NCI-H226 (cell line): Measurements from ENCODE around the gene F8.

Source experiments
- DNase-seq: peaks from one replicate; pipeline ENCODE4 v3.0.0-alpha.2; 2015

The F8 gene

DNA sequence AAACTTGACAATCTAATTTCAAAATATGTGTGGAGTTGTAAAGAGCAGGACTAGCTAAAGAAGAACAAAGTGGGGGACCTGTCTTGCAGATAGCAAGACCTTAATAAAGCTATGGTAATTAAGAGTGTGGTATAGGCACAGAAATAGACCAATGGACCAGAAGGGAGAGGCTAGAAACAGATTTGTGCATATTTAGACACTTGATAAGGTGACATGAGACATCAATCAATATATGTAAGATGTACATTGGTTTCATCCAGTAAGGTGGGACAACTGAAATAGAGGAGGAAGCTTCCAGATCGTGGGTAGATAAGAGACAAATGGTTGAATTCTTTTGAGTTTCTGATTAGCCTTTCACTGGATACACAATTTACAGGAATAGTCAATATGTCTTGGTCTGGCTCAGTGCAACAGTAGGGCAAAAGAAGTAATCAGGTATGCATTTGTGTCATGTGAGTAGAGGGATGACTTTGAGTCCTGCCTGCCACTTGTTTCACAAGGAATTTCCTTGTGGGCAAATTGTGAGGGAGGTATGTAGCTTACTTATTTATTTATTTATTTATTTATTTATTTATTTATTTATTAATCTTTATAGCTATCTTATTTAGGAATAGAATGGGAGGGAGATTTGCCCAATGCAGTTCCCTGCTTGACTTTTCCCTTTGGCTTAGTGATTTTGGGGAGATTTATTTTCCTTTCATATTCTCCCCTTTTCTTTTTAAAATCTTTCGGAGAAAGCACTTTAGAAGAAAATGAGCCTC lies 210.0 kb downstream of the F8 start:
- no peak for DNase-seq

DNA sequence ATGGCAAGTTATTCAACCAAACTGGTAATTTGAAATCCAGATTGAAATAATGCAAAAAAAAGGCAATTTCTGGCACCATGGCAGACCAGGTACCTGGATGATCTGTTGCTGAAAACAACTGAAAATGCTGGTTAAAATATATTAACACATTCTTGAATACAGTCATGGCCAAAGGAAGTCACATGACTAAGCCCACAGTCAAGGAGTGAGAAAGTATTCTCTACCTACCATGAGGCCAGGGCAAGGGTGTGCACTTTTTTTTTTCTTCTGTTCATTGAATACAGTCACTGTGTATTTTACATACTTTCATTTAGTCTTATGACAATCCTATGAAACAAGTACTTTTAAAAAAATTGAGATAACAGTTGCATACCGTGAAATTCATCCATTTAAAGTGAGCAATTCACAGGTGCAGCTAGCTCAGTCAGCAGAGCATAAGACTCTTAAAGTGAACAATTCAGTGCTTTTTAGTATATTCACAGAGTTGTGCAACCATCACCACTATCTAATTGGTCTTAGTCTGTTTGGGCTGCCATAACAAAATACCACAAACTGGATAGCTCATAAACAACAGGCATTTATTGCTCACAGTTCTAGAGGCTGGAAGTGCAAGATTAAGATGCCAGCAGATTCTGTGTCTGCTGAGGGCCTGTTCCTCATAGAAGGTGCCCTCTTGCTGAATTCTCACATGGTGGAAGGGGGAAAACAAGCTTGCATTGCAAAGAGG lies 212.4 kb downstream of the F8 start:
- peak; percentile 16 for DNase-seq

DNA sequence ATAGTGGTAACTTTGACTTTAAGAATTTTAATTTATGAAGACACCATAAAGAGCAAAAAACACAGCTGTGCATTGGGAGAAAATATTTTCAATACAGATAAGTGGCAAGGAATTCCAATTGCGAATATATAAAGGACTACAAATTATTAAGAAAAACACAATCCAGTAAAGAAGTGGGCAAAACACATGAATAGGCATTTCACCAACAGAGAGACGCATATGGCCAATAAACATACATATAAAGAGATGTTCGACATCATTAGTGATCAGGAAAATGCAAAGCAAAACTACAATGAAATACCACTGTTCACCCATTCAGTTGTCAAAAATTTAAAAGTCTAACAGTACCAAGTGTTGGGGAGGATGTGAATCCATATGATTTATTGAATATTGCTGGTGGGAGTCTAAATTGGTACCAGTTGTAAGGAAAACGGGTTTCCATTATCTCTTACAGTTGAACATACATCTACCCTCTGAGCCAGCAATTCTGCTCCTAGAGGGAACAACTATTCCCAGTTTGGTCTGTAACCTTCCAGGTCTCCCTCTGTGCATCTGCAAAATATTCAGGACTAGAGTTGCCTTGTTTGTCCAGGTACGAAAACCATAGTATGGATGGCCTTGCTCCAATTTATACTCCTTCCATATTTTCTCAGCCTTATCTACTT lies 215.6 kb downstream of the F8 start:
- DNase-seq = no peak

DNA sequence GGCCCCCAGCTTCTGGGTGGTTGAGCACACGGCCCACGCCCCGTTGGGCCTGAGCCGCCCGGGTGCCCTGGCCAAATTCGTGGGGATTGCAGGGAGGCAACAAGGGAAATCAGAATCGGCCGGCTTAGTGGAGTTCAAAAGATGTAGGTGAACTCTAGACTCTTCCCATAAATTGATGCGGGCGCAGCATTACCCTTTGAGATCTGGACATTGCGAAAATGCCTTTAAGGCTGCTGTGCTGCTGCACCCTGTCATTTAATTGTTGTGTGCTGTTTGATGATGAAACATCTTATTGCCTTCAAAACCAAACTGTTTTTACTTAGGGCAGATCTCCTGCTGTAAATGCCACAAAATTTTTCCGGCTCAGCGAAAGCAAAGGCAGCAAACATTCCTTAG lies 216.8 kb downstream of the F8 start:
- DNase-seq = no peak

DNA sequence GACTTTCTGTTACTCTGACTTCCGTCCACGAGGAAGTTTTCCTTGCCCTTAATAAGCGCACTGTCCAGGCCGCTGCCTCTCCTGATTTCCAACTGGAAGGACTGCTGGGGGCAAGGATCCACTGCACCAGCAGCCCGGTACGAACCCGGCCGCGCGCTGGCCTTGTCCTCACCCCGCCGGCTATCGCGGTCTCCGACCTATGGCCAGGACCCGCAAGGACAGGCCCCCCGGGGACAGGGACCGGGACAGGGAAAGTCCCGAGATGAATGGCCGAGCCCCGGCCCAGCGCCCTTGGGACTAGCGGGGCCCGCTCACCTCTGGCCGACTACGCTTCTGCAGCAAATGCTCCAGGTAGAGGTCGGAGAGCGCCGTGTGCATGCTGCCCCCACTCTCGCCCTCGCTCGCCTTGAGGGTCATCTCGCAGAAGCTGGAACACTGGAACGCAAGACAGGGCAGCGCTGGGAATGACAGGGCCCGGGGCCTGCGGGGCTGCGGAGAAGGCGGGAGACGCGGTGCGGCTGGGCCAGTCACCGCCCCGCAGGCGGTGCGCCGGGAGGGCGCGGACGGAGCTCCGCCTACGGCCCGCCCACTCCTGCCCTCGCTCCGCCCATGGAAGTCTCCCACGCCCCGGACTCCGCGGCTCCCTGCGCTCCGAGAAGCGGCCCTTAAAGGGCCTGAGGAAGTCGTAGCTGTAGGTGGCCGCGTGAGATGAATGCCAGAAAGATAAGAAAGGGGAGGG lies 217.4 kb downstream of the F8 start, which contains the start of gene MPP1:
Gene MPP1, minus strand, starts transcription at position 529 of the 739 bp plus-strand sequence. Its CDS starts 112 bp downstream, at position 417.
- DNase-seq = peak; percentile 51

DNA sequence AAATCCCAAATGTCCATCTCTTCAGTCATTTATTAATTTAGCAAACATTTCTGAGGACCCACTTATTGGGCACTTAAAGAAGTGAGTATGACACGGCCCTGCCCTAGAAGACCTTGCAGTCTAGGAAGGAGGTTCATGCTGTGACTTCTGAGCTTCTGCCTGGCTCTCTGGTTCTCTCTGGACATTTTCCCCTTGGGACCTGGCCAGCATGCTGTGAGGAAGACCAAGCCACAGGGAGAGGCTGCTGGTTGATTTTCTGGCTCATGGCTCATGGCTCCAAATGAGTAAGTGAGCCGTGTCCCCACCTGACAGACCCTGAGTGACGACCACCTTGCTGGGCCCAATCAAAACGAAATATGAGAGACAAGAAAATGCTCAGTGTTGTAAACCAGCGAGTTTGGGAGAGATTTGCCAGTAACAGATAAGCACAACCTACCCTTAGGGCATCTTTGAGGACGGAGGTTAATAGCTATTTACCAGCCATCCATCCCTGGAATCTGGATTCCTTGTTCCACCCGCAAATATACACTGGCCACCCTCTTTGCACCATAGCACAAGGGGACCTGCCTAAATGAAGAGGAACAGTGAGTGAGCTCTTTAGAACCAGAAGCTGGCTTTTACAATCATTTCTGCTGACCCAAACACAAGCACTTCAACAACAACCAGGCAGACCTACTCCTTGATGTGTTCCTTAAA lies 218.1 kb downstream of the F8 start:
- DNase-seq = no peak

DNA sequence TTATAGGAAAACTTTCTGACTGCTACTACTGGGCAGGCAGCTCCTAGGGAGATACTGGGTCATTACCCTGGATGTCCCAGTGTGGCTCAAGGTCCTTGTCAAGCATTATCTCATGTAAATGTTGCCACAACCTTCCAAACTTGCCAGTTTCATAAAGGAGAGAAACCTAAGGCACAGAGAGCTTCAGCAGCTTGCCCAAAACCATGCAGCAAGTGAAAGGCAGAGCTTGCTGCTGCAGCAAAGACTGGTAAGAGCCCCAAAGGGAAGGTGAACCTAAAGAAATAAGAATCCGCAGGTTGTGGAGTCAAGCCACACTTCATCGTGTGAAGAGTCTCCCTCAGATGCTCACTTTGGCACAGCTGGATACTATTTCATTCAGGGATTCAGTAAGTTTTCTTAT lies 219.6 kb downstream of the F8 start:
- DNase-seq = no peak

DNA sequence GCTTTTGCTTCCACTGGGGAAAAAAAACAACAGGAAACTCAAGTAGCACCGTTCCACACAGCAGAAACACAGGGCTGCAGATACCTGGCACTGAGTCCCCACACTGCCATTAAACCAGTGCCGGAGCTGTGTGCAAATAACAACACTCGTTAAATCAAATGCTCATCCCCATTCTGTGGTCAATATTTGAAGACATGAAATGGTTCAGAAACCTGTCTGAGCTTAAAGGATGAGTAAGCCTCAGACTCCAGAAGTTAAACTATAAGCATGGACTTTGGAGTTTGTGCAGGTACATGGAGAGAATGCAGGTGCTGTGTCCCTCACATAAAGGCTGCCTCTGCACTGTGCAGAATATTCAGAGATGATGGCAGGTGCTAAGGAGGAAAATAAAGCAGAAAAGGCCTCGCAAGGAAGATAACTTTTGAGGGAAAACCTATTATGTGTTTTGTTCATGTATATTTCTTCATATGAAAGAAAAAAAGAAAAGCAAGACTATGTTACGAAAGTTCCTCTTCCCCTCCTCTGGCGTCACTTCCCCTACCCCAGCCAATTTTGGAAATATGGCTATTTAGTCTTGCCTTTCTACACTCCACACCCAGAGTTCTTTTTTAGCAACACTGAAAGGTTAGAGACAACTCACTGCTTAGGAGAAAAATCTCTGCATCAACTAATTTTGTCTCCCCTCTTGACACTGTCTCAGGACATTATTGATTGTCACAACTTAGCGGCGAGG lies 221.9 kb downstream of the F8 start:
- DNase-seq = no peak

DNA sequence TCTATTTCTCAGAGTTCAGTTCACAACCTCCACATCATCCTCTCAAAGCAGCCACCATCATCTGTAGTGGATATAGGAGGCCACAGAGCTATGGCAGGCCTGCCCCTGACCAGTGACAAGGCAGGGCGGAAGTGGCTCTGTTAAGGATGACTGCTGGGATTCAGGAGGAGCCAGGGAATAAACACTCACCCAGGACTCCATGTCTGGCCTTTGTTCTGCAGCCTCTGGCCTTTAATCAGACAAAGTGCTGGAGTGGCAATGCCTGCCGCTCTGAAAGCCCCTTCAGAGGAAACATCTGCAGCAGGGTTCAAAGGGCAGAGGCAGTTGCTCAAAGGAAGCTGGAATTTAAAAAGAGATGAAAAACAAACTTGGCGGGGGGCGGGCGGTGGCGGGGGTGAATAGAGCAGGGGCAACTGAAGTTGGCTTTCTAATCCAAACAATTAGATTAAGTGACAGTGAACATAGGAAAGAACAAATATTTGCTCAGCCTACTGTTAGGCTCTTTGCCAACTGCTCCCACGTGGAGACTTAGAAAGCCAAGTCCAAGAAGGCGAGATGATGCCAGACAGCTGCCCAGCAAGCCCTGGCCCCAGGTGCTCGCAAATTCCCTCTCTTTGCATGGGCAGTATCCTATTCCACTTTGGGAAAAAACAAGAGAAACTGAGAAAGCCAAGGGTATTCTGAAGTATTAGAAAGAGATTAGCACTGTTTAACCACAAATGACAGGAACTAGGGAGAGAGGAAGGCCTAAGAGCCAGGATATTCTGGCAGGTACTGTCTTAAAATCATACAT lies 222.8 kb downstream of the F8 start:
- no peak for DNase-seq

DNA sequence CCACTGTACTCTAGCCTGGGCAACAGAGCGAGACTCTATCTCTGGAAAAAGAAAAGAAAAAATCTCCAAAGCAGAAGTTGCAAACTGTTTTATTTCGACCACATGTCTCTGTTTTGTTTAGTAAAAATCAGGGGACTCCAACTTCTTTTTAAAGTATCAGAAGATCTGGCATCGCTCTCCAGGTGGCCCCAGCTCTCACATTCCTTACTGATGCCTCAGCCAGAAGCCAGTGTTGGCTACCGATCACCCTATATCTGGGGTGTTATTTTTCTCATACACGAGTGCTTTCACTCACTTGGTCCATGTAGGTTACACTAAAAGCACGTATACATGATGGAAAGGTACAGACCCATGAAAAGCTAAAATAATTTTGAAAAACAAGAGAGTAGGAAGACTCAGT lies 225.5 kb downstream of the F8 start:
- no peak for DNase-seq

DNA sequence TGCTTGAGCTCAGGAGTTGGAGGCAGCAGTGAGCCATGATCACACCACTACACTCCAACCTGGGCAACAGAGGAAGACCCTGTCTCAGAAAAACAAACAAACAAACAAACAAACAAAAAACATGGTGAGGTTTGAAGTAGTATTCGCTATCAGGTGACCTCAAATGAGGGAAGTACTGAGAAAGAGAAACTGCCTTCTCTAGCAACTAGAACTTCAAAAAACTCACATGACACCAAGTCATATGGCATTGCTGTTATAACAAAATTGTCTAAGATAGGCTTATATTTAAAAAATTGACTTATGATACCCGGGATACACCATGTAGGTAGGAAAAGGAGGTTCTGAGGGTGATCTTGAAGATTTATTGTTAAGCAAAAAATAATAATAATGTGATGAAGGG lies 227.5 kb downstream of the F8 start:
- no peak for DNase-seq

DNA sequence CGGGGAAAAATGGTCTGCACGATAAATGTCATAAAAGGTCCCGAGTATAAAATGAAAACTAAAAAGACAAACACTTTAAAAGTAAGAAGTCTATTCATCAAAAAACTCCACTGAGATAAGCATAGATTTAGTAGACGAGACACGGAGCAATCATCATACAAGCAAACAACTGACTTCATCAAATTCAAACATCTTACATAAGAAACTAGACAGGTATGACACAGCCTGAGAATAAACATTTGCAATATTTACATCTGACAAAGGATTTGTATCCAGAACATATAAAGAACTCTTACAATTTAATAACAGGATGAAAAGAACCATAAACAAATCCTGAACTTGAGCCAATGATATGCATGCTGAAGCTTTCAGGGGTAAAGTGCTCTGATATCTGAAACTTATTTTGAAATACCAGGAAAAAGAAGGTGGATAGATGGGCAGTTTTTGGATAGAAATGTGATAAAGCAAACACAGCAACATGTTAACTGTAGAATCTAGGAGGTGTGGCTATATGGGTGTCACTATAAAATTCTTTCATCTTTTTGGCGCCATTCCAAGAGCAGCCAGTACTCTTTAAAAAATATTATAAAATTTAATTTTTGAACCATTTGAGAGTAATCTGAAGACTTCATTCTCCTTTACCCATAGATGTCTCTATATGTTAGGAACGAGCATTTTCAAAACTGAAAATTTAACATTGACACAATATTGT lies 229.3 kb downstream of the F8 start:
- no peak for DNase-seq

DNA sequence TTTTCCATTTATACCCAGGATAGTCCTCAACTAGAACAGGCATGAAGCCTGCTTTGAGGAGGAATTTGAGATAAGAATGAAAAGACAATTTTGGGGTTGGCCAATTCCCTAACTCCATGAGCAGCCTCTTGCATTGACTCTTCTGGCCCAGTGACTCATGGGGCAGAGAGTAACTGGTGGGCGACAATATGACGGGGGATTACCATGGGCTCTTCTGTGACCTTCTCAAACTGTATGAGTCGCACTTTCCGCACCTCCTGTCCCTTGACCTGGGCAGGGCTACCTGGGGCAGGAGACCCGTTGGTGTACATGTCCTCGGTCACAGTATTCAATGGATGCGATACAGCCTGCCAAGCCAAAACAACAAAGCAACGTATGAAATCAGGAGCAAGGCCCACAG lies 230.6 kb downstream of the F8 start:
- DNase-seq = no peak

DNA sequence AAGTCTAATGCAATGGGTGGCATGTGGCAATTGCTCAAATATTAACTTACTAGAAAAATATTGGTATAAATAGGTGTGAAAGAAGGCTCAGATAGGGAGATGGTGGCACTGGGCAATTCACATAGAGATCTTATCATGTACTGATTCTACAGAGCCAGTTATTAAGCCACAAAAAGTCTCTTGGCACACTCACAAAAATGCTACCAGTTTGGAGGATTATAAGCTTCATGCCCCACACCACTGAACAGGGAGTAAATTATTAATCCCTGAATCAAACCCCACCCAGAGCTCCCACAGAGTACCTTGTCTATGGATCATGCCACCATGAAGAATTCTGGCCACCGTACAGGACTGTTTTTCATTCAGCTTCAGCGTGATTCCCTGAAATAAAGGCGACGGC lies 231.1 kb downstream of the F8 start:
- no peak for DNase-seq
